H9 (cell line): ENCODE measurements around the gene MT2A. TPM values are rescaled to one million over a fixed set of nuclear protein-coding genes. Genes with fewer than 3 reads are reported as not detected.

Experiments used
- DNase-seq: peaks from one replicate; pipeline ENCODE4 v3.0.0-alpha.2; 2017
- H2AFZ ChIP-seq: one replicate; pipeline ENCODE4 v1.6.1; 2013; ENCODE audit warnings: mild to moderate bottlenecking, low read length, control low read depth, moderate library complexity
- H2AK5ac ChIP-seq: 2 replicates; pipeline ENCODE4 v1.6.1; 2013; ENCODE audit warnings: low read length, control low read depth, mixed read lengths; ENCODE audit not compliant: insufficient read length
- H2BK120ac ChIP-seq: one replicate; pipeline ENCODE4 v1.6.1; 2013; ENCODE audit warnings: low read depth, mild to moderate bottlenecking, low read length, control low read depth, inconsistent platforms; ENCODE audit not compliant: poor library complexity, severe bottlenecking
- H2BK12ac ChIP-seq: 2 replicates; pipeline ENCODE4 v1.6.1; 2013; ENCODE audit warnings: low read length, control low read depth, mixed read lengths, low read depth; ENCODE audit not compliant: insufficient read length
- H2BK15ac ChIP-seq: 2 replicates; pipeline ENCODE4 v1.6.1; 2013; ENCODE audit warnings: low read depth, low read length, control low read depth
- H2BK20ac ChIP-seq: one replicate; pipeline ENCODE4 v1.6.1; 2013; ENCODE audit warnings: low read depth, mild to moderate bottlenecking, low read length, control low read depth, inconsistent platforms; ENCODE audit not compliant: poor library complexity, severe bottlenecking
- H2BK5ac ChIP-seq: 2 replicates; pipeline ENCODE4 v1.6.1; 2013; ENCODE audit warnings: low read length, control low read depth, mixed read lengths; ENCODE audit not compliant: insufficient read length
- H3K14ac ChIP-seq: 2 replicates; pipeline ENCODE4 v1.6.1; 2013; ENCODE audit warnings: low read length, control low read depth; ENCODE audit not compliant: insufficient read depth
- H3K18ac ChIP-seq: 2 replicates; pipeline ENCODE4 v1.6.1; 2013; ENCODE audit warnings: low read depth, mild to moderate bottlenecking, mixed read lengths, low read length, control low read depth; ENCODE audit not compliant: insufficient read length
- H3K23ac ChIP-seq: 2 replicates; pipeline ENCODE4 v1.6.1; 2013; ENCODE audit warnings: low read length, control low read depth, mixed read lengths, low read depth; ENCODE audit not compliant: insufficient read length
- H3K23me2 ChIP-seq: 2 replicates; pipeline ENCODE4 v1.6.1; 2013; ENCODE audit warnings: low read depth, mild to moderate bottlenecking, mixed read lengths, low read length, control low read depth; ENCODE audit not compliant: insufficient read length, poor library complexity, severe bottlenecking
- H3K27ac ChIP-seq: 2 replicates; pipeline ENCODE4 v1.5.1; 2013; ENCODE audit warnings: low read length, control low read depth, mixed read lengths, low read depth; ENCODE audit not compliant: insufficient read length
- H3K27me3 ChIP-seq: 2 replicates; pipeline ENCODE4 v1.6.1; 2013; ENCODE audit warnings: low read length, control low read depth, inconsistent platforms; ENCODE audit not compliant: insufficient read depth
- H3K4ac ChIP-seq: 2 replicates; pipeline ENCODE4 v1.6.1; 2013; ENCODE audit warnings: low read depth, mild to moderate bottlenecking, control low read depth, inconsistent platforms, low read length, moderate library complexity
- H3K4me1 ChIP-seq: 2 replicates; pipeline ENCODE4 v1.6.1; 2013; ENCODE audit warnings: low read length, control low read depth, inconsistent platforms; ENCODE audit not compliant: insufficient read depth
- H3K4me2 ChIP-seq: 2 replicates; pipeline ENCODE4 v1.6.1; 2013; ENCODE audit warnings: low read length, control low read depth, mixed read lengths; ENCODE audit not compliant: insufficient read length, insufficient read depth
- H3K56ac ChIP-seq: 2 replicates; pipeline ENCODE4 v1.6.1; 2013; ENCODE audit warnings: low read depth, mild to moderate bottlenecking, mixed read lengths, low read length, control low read depth; ENCODE audit not compliant: insufficient read length
- H3K79me1 ChIP-seq: 2 replicates; pipeline ENCODE4 v1.6.1; 2013; ENCODE audit warnings: low read depth, mild to moderate bottlenecking, moderate library complexity, low read length, control low read depth, inconsistent platforms; ENCODE audit not compliant: insufficient read depth, poor library complexity, severe bottlenecking
- H3K79me2 ChIP-seq: 2 replicates; pipeline ENCODE4 v1.6.1; 2013; ENCODE audit warnings: low read length, control low read depth, inconsistent platforms; ENCODE audit not compliant: insufficient read depth
- H3K9ac ChIP-seq: 2 replicates; pipeline ENCODE4 v1.6.1; 2013; ENCODE audit warnings: low read length, control low read depth, mixed read lengths; ENCODE audit not compliant: insufficient read length; ENCODE audit errors: extremely low read depth
- H3K9me3 ChIP-seq: one replicate; pipeline ENCODE4 v1.6.1; 2013; ENCODE audit warnings: low read depth, low read length, inconsistent platforms; ENCODE audit not compliant: control insufficient read depth
- H3T11ph ChIP-seq: one replicate; pipeline ENCODE4 v1.6.1; 2013; ENCODE audit warnings: mild to moderate bottlenecking, low read length, control low read depth, inconsistent platforms
- H4K20me1 ChIP-seq: one replicate; pipeline ENCODE4 v1.6.1; 2013; ENCODE audit not compliant: control insufficient read depth, insufficient read length, insufficient read depth
- H4K5ac ChIP-seq: 2 replicates; pipeline ENCODE4 v1.6.1; 2013; ENCODE audit warnings: low read depth, mild to moderate bottlenecking, mixed read lengths, low read length, control low read depth; ENCODE audit not compliant: insufficient read length
- H4K8ac ChIP-seq: replicated peaks from 2 replicates; pipeline ENCODE4 v1.6.1; 2013; ENCODE audit warnings: low read length, control low read depth, mixed read lengths, low read depth; ENCODE audit not compliant: insufficient read length
- H4K91ac ChIP-seq: 2 replicates; pipeline ENCODE4 v1.6.1; 2013; ENCODE audit warnings: low read depth, mild to moderate bottlenecking, moderate library complexity, mixed read lengths, low read length, control low read depth; ENCODE audit not compliant: insufficient read length
- H3K27ac Mint-ChIP-seq, 3 experiments: 2 replicates in 2 of 3; 3 replicates in 1 of 3; pipeline ENCODE4 v1.8.0; 2020 to 2021; ENCODE audit warnings: mixed read lengths in 3 of 3, mild to moderate bottlenecking in 1 of 3, moderate library complexity in 1 of 3
- H3K27me3 Mint-ChIP-seq: 2 replicates; pipeline ENCODE4 v1.8.0; 2021; ENCODE audit warnings: low read depth, mild to moderate bottlenecking, moderate library complexity, mixed read lengths
- H3K36me3 Mint-ChIP-seq, 3 experiments: 2 replicates in 2 of 3; 3 replicates in 1 of 3; pipeline ENCODE4 v1.8.0; 2020 to 2021; ENCODE audit warnings: low read depth in 3 of 3, mixed read lengths in 3 of 3; ENCODE audit not compliant: insufficient read depth in 1 of 3
- H3K4me1 Mint-ChIP-seq, 2 experiments: 2 replicates each; pipeline ENCODE4 v1.8.0; 2020; ENCODE audit warnings: mixed read lengths in 2 of 2
- H3K4me3 Mint-ChIP-seq, 2 experiments: 2 replicates in 1 of 2; 3 replicates in 1 of 2; pipeline ENCODE4 v1.8.0; 2020 to 2021; ENCODE audit warnings: mild to moderate bottlenecking in 2 of 2, mixed read lengths in 2 of 2, moderate library complexity in 1 of 2
- H3K9me3 Mint-ChIP-seq, 2 experiments: 2 replicates in 1 of 2; 3 replicates in 1 of 2; pipeline ENCODE4 v1.8.0; 2020; ENCODE audit warnings: mild to moderate bottlenecking in 2 of 2, mixed read lengths in 2 of 2, moderate library complexity in 1 of 2
- CTCF ChIP-seq: fragments of 200-600 bp; sonication (generic); conservative IDR thresholded peaks from 3 replicates; pipeline ENCODE4 v1.8.0; 2021; ENCODE audit warnings: antibody characterized with exemption, mild to moderate bottlenecking
- WGBS: extraction: QIAGEN DNeasy Blood & Tissue Kit; methylation state at CpG from one replicate; pipeline ENCODE4 v1.1.7; 2013; ENCODE audit warnings: missing lambda C conversion rate, low lambda C conversion rate, mixed read lengths; ENCODE audit not compliant: insufficient read length; ENCODE audit errors: extremely low coverage; 5-methylcytosine and 5-hydroxymethylcytosine counted together
- total RNA-seq: library from RNA; stranded (reverse); gene quantifications from 2 replicates; pipeline ENCODE4 v1.2.1, GENCODE V29; 2021

The MT2A gene
- total RNA-seq, 1 experiment from 2014 or later: 63.1 TPM

DNA sequence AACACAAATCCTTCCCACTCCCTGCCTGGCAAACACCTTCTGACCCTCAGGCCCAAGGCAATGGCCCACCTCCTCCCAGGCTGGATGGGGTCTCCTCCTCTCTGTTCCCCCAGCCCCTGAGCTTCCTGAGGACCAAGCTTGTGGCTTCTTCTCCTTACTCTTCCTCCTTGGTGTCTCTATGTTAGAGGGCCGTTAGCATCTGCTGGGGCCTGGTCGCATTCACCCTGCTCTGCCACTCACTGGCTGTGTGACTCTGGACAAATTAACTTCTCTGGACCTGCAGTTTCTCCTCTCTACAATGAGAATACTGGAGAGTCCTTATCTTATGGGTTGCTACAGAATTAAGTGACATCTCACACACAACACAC, 725 bp upstream of the MT2A start:
- Histone ChIP-seq H3K79me1 (no peaks in the 10 kb centered on the region), H3K4me1 (peaks cover 6% of the 10 kb centered on the region; the same call in 1 of the 2 replicates), H2BK5ac (no peak overlapping the region), H3K27ac (no peak overlapping the region), H2BK12ac (no peak overlapping the region), H4K8ac (no peak overlapping the region), H3K79me2 (no peaks in the 10 kb centered on the region), H4K5ac (no peak overlapping the region), H2BK20ac (no peak overlapping the region), H2AK5ac (no peak overlapping the region), H3K18ac (no peak overlapping the region), H3K23me2 (peaks cover 8% of the 10 kb centered on the region), H3K14ac (no peak overlapping the region), H3K4ac (no peak overlapping the region), H3K23ac (no peak overlapping the region), H4K20me1 (no peaks in the 10 kb centered on the region), H2BK15ac (no peak overlapping the region), H3K9ac (no peak overlapping the region), H3K4me2 (peak overlapping the region; percentile 73), H3K56ac (no peak overlapping the region), H4K91ac (no peak overlapping the region), H3K9me3 (no peaks in the 10 kb centered on the region), H3T11ph (no peak overlapping the region), H2AFZ (no peak overlapping the region), H3K27me3 (peaks cover 21% of the 10 kb centered on the region; the same call in 1 of the 2 replicates), H2BK120ac (no peak overlapping the region)
- DNase-seq: no peak
- Mint-ChIP-seq H3K36me3 (no peaks in the 10 kb centered on the region), H3K4me1 (peaks cover 29 to 35% of the 10 kb centered on the region in 2 experiments), H3K4me3 (peak overlapping the region; percentile 42 to 64; a peak in 3 of 5 replicates), H3K27me3 (peaks cover 76% of the 10 kb centered on the region), H3K27ac (no peak overlapping the region), H3K9me3 (no peaks in the 10 kb centered on the region)
- WGBS: no CpG with 5 or more reads among the region's 2 CpGs
- no peak for TF ChIP-seq CTCF
